GM13977 (cell line): ENCODE results near the gene OSBPL9.

ENCODE experiments used
- DNase-seq: peaks from one replicate; pipeline ENCODE4 v3.0.0; 2012; ENCODE audit warnings: low spot score
- CTCF ChIP-seq: IDR thresholded peaks from 2 replicates; pipeline ENCODE4 v1.5.1; 2012; ENCODE audit warnings: mild to moderate bottlenecking, control low read depth; ENCODE audit not compliant: insufficient read depth; ENCODE audit errors: extremely low read depth, missing control alignments
- in situ Hi-C: fragments of 300-500 bp; cut with MboI; formaldehyde crosslinking; loops from one replicate; pipeline ENCODE4 v1.12.0; 2022; ENCODE audit warnings: low sequenced_read_pairs, low pct_unique_long_range_greater_than_20kb, mixed read lengths, inconsistent platforms; ENCODE audit not compliant: unreplicated experiment

OSBPL9 gene

GRCh38 chr1:51667561-51667960, 50.7 kb downstream of the OSBPL9 start:
- TF ChIP-seq CTCF, result no peak
- in situ Hi-C loops, result no loop called here
- no peak for DNase-seq

GRCh38 chr1:51669272-51669671, 52.4 kb downstream of the OSBPL9 start:
- no peak for TF ChIP-seq CTCF
- no peak for DNase-seq
- in situ Hi-C loops, result no loop called here

- no peak for TF ChIP-seq CTCF
- in situ Hi-C loops, result no loop called here
- DNase-seq, result no peak
These were observed 52.9 kb downstream of the OSBPL9 start for GRCh38 chr1:51669816-51670215.

GRCh38 chr1:51671527-51672325, 54.8 kb downstream of the OSBPL9 start:
- DNase-seq, result no peak
- in situ Hi-C loops, result no loop called here
- no peak for TF ChIP-seq CTCF

- in situ Hi-C loops, result no loop called here
- DNase-seq, result no peak
These were observed 56.4 kb downstream of the OSBPL9 start for GRCh38 chr1:51673279-51673678.

GRCh38 chr1:51675177-51675780, 58.4 kb downstream of the OSBPL9 start:
- no peak for DNase-seq
- TF ChIP-seq CTCF, result no peak
- in situ Hi-C loops, result no loop called here

More at GRCh38 chr1:51673279-51673678, 56.4 kb downstream of the OSBPL9 start:
- TF ChIP-seq CTCF, result no peak
